ENCODE results near the gene PPM1H.

The PPM1H gene

GRCh38 chr12:62701492-62701891, 233.5 kb downstream of the PPM1H start:
- Histone ChIP-seq H3K36me3 (ENCODE audit: insufficient read depth, low read length) (peaks cover 6% of the 10 kb centered on the region; the same call in 1 of the 2 replicates), H3K9ac (ENCODE audit: low read depth, low read length, poor library complexity, severe bottlenecking) (no peak overlapping the region), H3F3A (ENCODE audit: low read depth) (no peaks in the 10 kb centered on the region), H2AFZ (ENCODE audit: low read length) (no peak overlapping the region), H3K4me1 (ENCODE audit: insufficient read depth, low read length, poor library complexity, severe bottlenecking) (peaks cover 20% of the 10 kb centered on the region), H3K9me3 (ENCODE audit: insufficient read depth, low read depth, low read length) (no peaks in the 10 kb centered on the region), H3K27me3 (ENCODE audit: insufficient read depth, low read length, poor library complexity, severe bottlenecking) (no peaks in the 10 kb centered on the region), H3K79me2 (ENCODE audit: insufficient read depth, low read length) (no peaks in the 10 kb centered on the region), H3K4me2 (ENCODE audit: low read depth, low read length, poor library complexity, severe bottlenecking) (no peak overlapping the region), H4K20me1 (ENCODE audit: insufficient read depth, low read length, poor library complexity, severe bottlenecking) (no peaks in the 10 kb centered on the region), H3K9me2 (replicated peaks; ENCODE audit: low read depth, low read length) (no peaks in the 10 kb centered on the region), H3K4me3 (ENCODE audit: low read length, poor library complexity, severe bottlenecking) (no peak overlapping the region)
- TF ChIP-seq, protein P1, sequence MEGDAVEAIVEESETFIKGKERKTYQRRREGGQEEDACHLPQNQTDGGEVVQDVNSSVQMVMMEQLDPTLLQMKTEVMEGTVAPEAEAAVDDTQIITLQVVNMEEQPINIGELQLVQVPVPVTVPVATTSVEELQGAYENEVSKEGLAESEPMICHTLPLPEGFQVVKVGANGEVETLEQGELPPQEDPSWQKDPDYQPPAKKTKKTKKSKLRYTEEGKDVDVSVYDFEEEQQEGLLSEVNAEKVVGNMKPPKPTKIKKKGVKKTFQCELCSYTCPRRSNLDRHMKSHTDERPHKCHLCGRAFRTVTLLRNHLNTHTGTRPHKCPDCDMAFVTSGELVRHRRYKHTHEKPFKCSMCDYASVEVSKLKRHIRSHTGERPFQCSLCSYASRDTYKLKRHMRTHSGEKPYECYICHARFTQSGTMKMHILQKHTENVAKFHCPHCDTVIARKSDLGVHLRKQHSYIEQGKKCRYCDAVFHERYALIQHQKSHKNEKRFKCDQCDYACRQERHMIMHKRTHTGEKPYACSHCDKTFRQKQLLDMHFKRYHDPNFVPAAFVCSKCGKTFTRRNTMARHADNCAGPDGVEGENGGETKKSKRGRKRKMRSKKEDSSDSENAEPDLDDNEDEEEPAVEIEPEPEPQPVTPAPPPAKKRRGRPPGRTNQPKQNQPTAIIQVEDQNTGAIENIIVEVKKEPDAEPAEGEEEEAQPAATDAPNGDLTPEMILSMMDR (conservative IDR thresholded peaks at IDR 0.05; ENCODE audit: low read length), result no peak
- TF ChIP-seq EZH2phosphoT487 (IDR thresholded peaks at IDR 0.05; ENCODE audit: borderline replicate concordance), result no peak

DNA sequence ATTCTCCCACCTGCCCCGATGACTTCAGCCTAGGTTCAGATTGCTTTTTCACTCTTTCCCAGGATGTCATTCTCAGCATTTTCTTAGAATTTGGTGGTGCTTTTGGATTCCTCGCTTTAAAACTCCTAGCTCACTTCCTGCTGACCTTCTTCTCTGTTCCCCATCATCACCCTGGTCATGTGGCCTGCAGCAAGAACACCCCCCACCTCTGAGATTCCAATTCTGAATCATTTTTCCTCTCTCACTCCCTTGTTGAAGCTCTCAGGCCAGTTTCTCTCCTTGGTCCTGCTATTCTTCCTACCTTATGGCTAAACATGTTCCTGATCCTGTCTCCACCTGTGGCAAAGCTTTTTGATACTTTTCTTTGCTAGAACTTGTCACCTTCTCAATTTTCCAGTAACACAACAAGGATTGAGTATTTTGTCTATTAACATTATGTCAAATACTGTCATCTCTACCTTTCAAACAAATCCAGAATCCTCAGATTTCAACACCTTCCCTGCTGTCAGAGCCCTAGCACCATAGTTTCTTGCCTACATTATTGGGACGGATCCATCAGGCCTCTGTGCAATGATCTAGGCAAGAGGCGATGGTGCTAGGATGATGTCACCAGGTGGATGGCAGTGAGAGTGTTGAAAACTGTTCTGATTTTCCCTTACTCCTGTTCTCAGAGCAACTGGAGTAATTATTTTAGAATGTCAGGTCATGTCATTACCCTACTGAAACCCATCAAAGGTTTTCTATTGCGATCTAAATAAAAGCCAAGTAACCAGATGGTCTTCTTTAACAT, 234.7 kb downstream of the PPM1H start:
- H3K9me2 ChIP-seq (replicated peaks; ENCODE audit: low read depth, low read length), result no peaks in the 10 kb centered on the region

GRCh38 chr12:62698701-62699101, 236.2 kb downstream of the PPM1H start:
- no peak overlapping the region for H2AFZ ChIP-seq (ENCODE audit: low read length)
- peaks cover 19% of the 10 kb centered on the region for H3K4me1 ChIP-seq (ENCODE audit: insufficient read depth, low read length, poor library complexity, severe bottlenecking)
- H3F3A ChIP-seq (ENCODE audit: low read depth), result no peaks in the 10 kb centered on the region
- peaks cover 9% of the 10 kb centered on the region; the same call in 1 of the 2 replicates for H3K36me3 ChIP-seq (ENCODE audit: insufficient read depth, low read length)
- no peak for TF ChIP-seq EZH2phosphoT487 (IDR thresholded peaks at IDR 0.05; ENCODE audit: borderline replicate concordance)
- TF ChIP-seq, protein P1 (conservative IDR thresholded peaks at IDR 0.05; ENCODE audit: low read length), result no peak
- H3K27me3 ChIP-seq (ENCODE audit: insufficient read depth, low read length, poor library complexity, severe bottlenecking), result no peaks in the 10 kb centered on the region
- no peaks in the 10 kb centered on the region for H4K20me1 ChIP-seq (ENCODE audit: insufficient read depth, low read length, poor library complexity, severe bottlenecking)
- H3K9ac ChIP-seq (ENCODE audit: low read depth, low read length, poor library complexity, severe bottlenecking), result no peak overlapping the region
- no peaks in the 10 kb centered on the region for H3K79me2 ChIP-seq (ENCODE audit: insufficient read depth, low read length)
- H3K4me2 ChIP-seq (ENCODE audit: low read depth, low read length, poor library complexity, severe bottlenecking), result no peak overlapping the region
- no peaks in the 10 kb centered on the region for H3K9me3 ChIP-seq (ENCODE audit: insufficient read depth, low read depth, low read length)
- H3K4me3 ChIP-seq (ENCODE audit: low read length, poor library complexity, severe bottlenecking), result no peak overlapping the region
- no peaks in the 10 kb centered on the region for H3K9me2 ChIP-seq (replicated peaks; ENCODE audit: low read depth, low read length)

More for the DNA sequence above, 234.7 kb downstream of the PPM1H start:
- H3K79me2 ChIP-seq (ENCODE audit: insufficient read depth, low read length), result no peaks in the 10 kb centered on the region
- no peak overlapping the region for H2AFZ ChIP-seq (ENCODE audit: low read length)
- no peaks in the 10 kb centered on the region for H3K27me3 ChIP-seq (ENCODE audit: insufficient read depth, low read length, poor library complexity, severe bottlenecking)
- no peaks in the 10 kb centered on the region for H3F3A ChIP-seq (ENCODE audit: low read depth)
- no peak overlapping the region for H3K4me2 ChIP-seq (ENCODE audit: low read depth, low read length, poor library complexity, severe bottlenecking)
- H3K4me1 ChIP-seq (ENCODE audit: insufficient read depth, low read length, poor library complexity, severe bottlenecking), result peaks cover 20% of the 10 kb centered on the region
- no peaks in the 10 kb centered on the region for H4K20me1 ChIP-seq (ENCODE audit: insufficient read depth, low read length, poor library complexity, severe bottlenecking)
- H3K9ac ChIP-seq (ENCODE audit: low read depth, low read length, poor library complexity, severe bottlenecking), result no peak overlapping the region
- no peaks in the 10 kb centered on the region for H3K9me3 ChIP-seq (ENCODE audit: insufficient read depth, low read depth, low read length)
- peaks cover 6% of the 10 kb centered on the region; the same call in 1 of the 2 replicates for H3K36me3 ChIP-seq (ENCODE audit: insufficient read depth, low read length)
- TF ChIP-seq, protein P1 (conservative IDR thresholded peaks at IDR 0.05; ENCODE audit: low read length), result no peak
- no peak for TF ChIP-seq EZH2phosphoT487 (IDR thresholded peaks at IDR 0.05; ENCODE audit: borderline replicate concordance)
- no peak overlapping the region for H3K4me3 ChIP-seq (ENCODE audit: low read length, poor library complexity, severe bottlenecking)

All from Loucy (cell line).